Body of pancreas (tissue), 4 donors: Measurements from ENCODE around the gene SLC17A7.

Experiments
- CTCF ChIP-seq, 7 experiments: fragments of 450-650 bp in 4 of 7; fragments of 200-600 bp in 3 of 7; sonication (generic) in 3 of 7; IDR thresholded peaks; one replicate each; pipeline ENCODE4 v1.5.1; 2016 to 2019; ENCODE audit warnings: antibody characterized with exemption in 7 of 7
- POLR2A ChIP-seq, 3 donors: fragments of 450-650 bp; IDR thresholded peaks; one replicate each; pipeline ENCODE4 v1.6.1; 2016; ENCODE audit warnings: antibody characterized with exemption in 3 of 3, mild to moderate bottlenecking in 2 of 3

DNA sequence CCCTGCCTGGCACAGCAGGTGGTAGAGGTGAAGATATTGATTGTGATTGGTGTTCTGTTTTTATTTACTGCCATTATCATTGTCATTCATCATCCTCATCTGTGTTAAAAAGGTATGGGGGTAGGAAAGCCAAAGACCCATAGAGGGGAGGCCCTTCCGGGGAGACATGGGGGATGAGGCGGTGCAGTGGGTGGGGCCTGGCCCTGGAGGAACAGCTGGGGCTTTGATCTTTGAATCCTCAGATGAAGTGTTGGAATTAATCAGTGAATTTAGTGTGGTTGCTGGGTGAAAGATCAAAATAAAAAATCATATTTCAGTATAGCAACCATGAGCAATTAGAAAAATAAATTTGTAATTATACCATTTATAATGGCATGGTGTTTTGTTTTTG, 25.5 kb downstream of the SLC17A7 start:
- TF ChIP-seq CTCF (IDR thresholded peaks at IDR 0.05) = no peak
- no peak for TF ChIP-seq POLR2A (IDR thresholded peaks at IDR 0.05)
